ENCODE results near the gene SNX3.

The SNX3 gene

DNA sequence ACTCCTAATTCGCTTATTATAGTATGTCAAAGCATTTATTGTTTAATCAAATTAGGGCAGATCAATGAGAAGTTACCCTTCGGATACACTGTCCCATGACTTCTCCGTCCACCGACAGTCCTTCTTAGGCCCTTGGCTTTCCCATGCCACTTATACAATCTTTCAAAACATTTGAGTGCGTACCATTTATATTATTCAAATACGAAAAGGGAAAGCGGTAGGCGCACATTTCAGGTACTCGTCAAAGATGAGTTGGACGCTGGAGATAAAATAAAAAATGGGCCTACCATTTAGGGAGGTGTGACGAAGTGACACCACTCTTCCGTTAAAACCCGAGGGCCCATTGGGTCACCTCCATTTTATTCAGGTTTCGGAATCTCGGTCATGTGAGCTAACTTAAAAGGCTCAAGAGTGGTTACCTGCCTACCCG, 33.5 kb upstream of the SNX3 start (continued):
- TF ChIP-seq, protein P1, sequence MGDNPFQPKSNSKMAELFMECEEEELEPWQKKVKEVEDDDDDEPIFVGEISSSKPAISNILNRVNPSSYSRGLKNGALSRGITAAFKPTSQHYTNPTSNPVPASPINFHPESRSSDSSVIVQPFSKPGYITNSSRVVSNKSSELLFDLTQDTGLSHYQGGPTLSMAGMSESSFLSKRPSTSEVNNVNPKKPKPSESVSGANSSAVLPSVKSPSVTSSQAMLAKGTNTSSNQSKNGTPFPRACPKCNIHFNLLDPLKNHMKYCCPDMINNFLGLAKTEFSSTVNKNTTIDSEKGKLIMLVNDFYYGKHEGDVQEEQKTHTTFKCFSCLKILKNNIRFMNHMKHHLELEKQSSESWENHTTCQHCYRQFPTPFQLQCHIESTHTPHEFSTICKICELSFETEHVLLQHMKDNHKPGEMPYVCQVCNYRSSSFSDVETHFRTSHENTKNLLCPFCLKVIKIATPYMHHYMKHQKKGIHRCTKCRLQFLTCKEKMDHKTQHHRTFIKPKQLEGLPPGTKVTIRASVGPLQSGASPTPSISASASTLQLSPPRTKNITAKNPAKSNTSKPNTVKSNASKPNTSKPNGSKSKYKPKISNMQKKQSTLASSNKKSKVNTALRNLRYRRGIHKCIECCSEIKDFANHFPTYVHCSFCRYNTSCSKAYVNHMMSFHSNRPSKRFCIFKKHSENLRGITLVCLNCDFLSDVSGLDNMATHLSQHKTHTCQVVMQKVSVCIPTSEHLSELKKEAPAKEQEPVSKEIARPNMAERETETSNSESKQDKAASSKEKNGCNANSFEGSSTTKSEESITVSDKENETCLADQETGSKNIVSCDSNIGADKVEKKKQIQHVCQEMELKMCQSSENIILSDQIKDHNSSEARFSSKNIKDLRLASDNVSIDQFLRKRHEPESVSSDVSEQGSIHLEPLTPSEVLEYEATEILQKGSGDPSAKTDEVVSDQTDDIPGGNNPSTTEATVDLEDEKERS (tag by site-specific recombination; IDR thresholded peaks at IDR 0.05), result no peak
- TF ChIP-seq ZNF530 (tag by site-specific recombination; IDR thresholded peaks at IDR 0.05; ENCODE audit: low read depth) (no peak), ZNF302 (tag by site-specific recombination; IDR thresholded peaks at IDR 0.05; ENCODE audit: low read depth) (no peak), ZNF449 (tag by site-specific recombination; IDR thresholded peaks at IDR 0.05) (peak; percentile 10; the same call in 1 of the 2 replicates), ZNF747 (tag by site-specific recombination; IDR thresholded peaks at IDR 0.05) (no peak), ZNF514 (tag by site-specific recombination; IDR thresholded peaks at IDR 0.05) (no peak), ZBTB21 (tag by site-specific recombination; IDR thresholded peaks at IDR 0.05) (peak; percentile 58; the same call in 1 of the 2 replicates)
- TF ChIP-seq, protein P2, sequence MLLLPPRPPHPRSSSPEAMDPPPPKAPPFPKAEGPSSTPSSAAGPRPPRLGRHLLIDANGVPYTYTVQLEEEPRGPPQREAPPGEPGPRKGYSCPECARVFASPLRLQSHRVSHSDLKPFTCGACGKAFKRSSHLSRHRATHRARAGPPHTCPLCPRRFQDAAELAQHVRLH (tag by site-specific recombination; IDR thresholded peaks at IDR 0.05), result no peak
- TF ChIP-seq, protein P3, sequence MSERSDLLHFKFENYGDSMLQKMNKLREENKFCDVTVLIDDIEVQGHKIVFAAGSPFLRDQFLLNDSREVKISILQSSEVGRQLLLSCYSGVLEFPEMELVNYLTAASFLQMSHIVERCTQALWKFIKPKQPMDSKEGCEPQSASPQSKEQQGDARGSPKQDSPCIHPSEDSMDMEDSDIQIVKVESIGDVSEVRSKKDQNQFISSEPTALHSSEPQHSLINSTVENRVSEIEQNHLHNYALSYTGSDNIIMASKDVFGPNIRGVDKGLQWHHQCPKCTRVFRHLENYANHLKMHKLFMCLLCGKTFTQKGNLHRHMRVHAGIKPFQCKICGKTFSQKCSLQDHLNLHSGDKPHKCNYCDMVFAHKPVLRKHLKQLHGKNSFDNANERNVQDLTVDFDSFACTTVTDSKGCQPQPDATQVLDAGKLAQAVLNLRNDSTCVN (tag by site-specific recombination; optimal IDR thresholded peaks at IDR 0.05), result no peak
- TF ChIP-seq, protein P4, sequence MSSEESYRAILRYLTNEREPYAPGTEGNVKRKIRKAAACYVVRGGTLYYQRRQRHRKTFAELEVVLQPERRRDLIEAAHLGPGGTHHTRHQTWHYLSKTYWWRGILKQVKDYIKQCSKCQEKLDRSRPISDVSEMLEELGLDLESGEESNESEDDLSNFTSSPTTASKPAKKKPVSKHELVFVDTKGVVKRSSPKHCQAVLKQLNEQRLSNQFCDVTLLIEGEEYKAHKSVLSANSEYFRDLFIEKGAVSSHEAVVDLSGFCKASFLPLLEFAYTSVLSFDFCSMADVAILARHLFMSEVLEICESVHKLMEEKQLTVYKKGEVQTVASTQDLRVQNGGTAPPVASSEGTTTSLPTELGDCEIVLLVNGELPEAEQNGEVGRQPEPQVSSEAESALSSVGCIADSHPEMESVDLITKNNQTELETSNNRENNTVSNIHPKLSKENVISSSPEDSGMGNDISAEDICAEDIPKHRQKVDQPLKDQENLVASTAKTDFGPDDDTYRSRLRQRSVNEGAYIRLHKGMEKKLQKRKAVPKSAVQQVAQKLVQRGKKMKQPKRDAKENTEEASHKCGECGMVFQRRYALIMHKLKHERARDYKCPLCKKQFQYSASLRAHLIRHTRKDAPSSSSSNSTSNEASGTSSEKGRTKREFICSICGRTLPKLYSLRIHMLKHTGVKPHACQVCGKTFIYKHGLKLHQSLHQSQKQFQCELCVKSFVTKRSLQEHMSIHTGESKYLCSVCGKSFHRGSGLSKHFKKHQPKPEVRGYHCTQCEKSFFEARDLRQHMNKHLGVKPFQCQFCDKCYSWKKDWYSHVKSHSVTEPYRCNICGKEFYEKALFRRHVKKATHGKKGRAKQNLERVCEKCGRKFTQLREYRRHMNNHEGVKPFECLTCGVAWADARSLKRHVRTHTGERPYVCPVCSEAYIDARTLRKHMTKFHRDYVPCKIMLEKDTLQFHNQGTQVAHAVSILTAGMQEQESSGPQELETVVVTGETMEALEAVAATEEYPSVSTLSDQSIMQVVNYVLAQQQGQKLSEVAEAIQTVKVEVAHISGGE (tag by site-specific recombination; conservative IDR thresholded peaks at IDR 0.05; ENCODE audit: low read depth), result peak; percentile 85
- TF ChIP-seq, protein P5, sequence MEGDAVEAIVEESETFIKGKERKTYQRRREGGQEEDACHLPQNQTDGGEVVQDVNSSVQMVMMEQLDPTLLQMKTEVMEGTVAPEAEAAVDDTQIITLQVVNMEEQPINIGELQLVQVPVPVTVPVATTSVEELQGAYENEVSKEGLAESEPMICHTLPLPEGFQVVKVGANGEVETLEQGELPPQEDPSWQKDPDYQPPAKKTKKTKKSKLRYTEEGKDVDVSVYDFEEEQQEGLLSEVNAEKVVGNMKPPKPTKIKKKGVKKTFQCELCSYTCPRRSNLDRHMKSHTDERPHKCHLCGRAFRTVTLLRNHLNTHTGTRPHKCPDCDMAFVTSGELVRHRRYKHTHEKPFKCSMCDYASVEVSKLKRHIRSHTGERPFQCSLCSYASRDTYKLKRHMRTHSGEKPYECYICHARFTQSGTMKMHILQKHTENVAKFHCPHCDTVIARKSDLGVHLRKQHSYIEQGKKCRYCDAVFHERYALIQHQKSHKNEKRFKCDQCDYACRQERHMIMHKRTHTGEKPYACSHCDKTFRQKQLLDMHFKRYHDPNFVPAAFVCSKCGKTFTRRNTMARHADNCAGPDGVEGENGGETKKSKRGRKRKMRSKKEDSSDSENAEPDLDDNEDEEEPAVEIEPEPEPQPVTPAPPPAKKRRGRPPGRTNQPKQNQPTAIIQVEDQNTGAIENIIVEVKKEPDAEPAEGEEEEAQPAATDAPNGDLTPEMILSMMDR (tag by site-specific recombination; IDR thresholded peaks at IDR 0.05), result no peak

GRCh38 chr6:108293527-108294296, 32.9 kb upstream of the SNX3 start:
- ChIA-PET CTCF (no interaction called here), POLR2A (interaction anchor here (1.4 to 2.0 kb wide), 2 partner anchors 9 to 33 kb away, joined by 5 to 19 read pairs; partner anchors contain the start of gene SNX3)
- peak overlapping the region; percentile 77 for H3K27ac ChIP-seq (ENCODE audit: extremely low read depth, low read depth, low read length)
- H3K9me3 ChIP-seq (ENCODE audit: control insufficient read depth, insufficient read depth, low read depth, low read length), result no peaks in the 10 kb centered on the region
- H3K4me1 ChIP-seq (ENCODE audit: control insufficient read depth, insufficient read depth, low read length), result 0 out of 2 replicates have a peak, but pooled peaks cover 2% of the 10 kb centered on the region
- H3K36me3 ChIP-seq (ENCODE audit: control insufficient read depth in 2 of 2, insufficient read depth in 1 of 2, low read length in 2 of 2), result no peaks in the 10 kb centered on the region
- H3K4me3 ChIP-seq (ENCODE audit: low read depth, low read length), result peak overlapping the region; percentile 85
- TF ChIP-seq, protein P6, sequence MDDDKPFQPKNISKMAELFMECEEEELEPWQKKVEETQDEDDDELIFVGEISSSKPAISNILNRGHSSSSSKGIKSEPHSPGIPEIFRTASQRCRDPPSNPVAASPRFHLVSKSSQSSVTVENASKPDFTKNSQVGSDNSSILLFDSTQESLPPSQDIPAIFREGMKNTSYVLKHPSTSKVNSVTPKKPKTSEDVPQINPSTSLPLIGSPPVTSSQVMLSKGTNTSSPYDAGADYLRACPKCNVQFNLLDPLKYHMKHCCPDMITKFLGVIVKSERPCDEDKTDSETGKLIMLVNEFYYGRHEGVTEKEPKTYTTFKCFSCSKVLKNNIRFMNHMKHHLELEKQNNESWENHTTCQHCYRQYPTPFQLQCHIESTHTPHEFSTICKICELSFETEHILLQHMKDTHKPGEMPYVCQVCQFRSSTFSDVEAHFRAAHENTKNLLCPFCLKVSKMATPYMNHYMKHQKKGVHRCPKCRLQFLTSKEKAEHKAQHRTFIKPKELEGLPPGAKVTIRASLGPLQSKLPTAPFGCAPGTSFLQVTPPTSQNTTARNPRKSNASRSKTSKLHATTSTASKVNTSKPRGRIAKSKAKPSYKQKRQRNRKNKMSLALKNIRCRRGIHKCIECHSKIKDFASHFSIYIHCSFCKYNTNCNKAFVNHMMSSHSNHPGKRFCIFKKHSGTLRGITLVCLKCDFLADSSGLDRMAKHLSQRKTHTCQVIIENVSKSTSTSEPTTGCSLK (tag by site-specific recombination; IDR thresholded peaks at IDR 0.05), result no peak
- TF ChIP-seq ZNF362 (tag by site-specific recombination; IDR thresholded peaks at IDR 0.05), result peak; percentile 73
- no peak for TF ChIP-seq ZNF561 (tag by site-specific recombination; IDR thresholded peaks at IDR 0.05; ENCODE audit: borderline replicate concordance)
- TF ChIP-seq KLF10 (tag by site-specific recombination; IDR thresholded peaks at IDR 0.05), result no peak

All from HEK293 (cell line).